Measurements from ENCODE around the gene TOMM20L. TPM values are rescaled to one million over a fixed set of nuclear protein-coding genes. Genes with fewer than 3 reads are reported as not detected.
"Not testable (repeated sequence)": the region's sequence is repeated elsewhere in the genome, so short reads cannot be mapped to it uniquely, and the experiment has no call there.

TOMM20L gene
- total and polyA plus RNA-seq, 4 donors, result 0.74 TPM; not detected in 3

DNA sequence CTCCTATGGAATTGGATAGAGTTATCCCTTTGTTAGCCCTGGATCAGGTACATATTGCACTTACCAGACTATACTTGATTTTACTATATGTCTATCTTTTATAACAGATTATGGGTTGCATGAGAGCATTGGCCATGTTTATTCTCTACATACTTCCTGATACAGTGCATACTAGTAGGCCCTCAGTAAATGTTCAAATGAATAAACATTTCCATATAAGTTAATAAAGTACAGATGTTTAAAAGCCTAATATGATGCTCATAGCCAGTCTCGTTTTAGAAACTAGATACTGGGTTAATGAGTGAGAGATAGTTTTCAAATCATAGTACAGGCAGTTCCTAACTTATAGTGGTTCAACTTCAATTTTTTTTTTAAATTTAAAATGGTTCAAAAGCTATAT, 39.5 kb upstream of the TOMM20L start:
- no peak overlapping the region for H3K9ac ChIP-seq (ENCODE audit: insufficient read depth in 1 of 2, low read length in 2 of 2)
- no peak overlapping the region for H3K4me3 ChIP-seq
- peaks cover 14 to 38% (median 25%) of the 10 kb centered on the region in 4 donors for H3K36me3 ChIP-seq (ENCODE audit: control insufficient read depth in 4 of 4, insufficient read depth in 4 of 4, low read length in 4 of 4)
- no peaks in the 10 kb centered on the region for H3K27me3 ChIP-seq (ENCODE audit: control insufficient read depth in 3 of 3, insufficient read depth in 3 of 3, low read length in 2 of 3)
- H3K27ac ChIP-seq (ENCODE audit: low read depth in 1 of 2, low read length in 1 of 2), result no peak overlapping the region
- 90 to 91% methylated on average over 1 of the region's 1 CpG for WGBS, 2 donors
- peaks cover 0 to 4% (median 0%) of the 10 kb centered on the region in 5 donors for H3K4me1 ChIP-seq (ENCODE audit: control insufficient read depth in 5 of 5, insufficient read depth in 5 of 5, low read length in 5 of 5)
- ATAC-seq (ENCODE audit: insufficient read depth, low FRiP score), result no peak
- TF ChIP-seq, protein P1, sequence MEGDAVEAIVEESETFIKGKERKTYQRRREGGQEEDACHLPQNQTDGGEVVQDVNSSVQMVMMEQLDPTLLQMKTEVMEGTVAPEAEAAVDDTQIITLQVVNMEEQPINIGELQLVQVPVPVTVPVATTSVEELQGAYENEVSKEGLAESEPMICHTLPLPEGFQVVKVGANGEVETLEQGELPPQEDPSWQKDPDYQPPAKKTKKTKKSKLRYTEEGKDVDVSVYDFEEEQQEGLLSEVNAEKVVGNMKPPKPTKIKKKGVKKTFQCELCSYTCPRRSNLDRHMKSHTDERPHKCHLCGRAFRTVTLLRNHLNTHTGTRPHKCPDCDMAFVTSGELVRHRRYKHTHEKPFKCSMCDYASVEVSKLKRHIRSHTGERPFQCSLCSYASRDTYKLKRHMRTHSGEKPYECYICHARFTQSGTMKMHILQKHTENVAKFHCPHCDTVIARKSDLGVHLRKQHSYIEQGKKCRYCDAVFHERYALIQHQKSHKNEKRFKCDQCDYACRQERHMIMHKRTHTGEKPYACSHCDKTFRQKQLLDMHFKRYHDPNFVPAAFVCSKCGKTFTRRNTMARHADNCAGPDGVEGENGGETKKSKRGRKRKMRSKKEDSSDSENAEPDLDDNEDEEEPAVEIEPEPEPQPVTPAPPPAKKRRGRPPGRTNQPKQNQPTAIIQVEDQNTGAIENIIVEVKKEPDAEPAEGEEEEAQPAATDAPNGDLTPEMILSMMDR (IDR thresholded peaks at IDR 0.05; ENCODE audit: control extremely low read depth, extremely low read depth), result no peak
- H3K9me3 ChIP-seq (ENCODE audit: control insufficient read depth in 4 of 4, insufficient read depth in 3 of 4, low read length in 3 of 4), result no peaks in the 10 kb centered on the region
- DNase-seq, result no peak

DNA sequence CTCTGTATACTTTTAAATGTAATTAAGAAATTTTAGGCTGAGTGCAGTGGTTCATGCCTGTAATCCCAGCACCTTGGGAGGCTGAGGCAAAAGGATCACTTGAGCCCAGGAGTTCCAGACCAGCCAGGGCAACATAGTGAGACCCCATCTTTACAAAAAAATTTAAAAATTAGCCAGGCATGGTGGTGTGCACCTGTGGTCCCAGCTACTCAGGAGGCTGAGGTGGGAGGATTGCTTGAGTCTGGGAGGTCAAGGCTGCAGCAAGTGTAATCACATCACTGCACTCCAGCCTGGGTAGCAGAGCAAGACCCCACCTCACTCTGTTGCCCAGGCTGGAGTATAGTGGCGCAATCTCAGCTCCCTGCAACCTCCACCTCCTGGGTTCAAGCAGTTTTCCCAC, 33.5 kb upstream of the TOMM20L start:
- not testable (repeated sequence) for H3K27ac ChIP-seq (ENCODE audit: low read depth in 1 of 2, low read length in 1 of 2); H3K27me3 ChIP-seq (ENCODE audit: control insufficient read depth in 3 of 3, insufficient read depth in 3 of 3, low read length in 2 of 3); H3K4me3 ChIP-seq; DNase-seq; ATAC-seq (ENCODE audit: insufficient read depth, low FRiP score); H3K9me3 ChIP-seq (ENCODE audit: control insufficient read depth in 4 of 4, insufficient read depth in 3 of 4, low read length in 3 of 4); H3K4me1 ChIP-seq (ENCODE audit: control insufficient read depth in 5 of 5, insufficient read depth in 5 of 5, low read length in 5 of 5); H3K9ac ChIP-seq (ENCODE audit: insufficient read depth in 1 of 2, low read length in 2 of 2)
- 95 to 100% methylated on average over 1 of the region's 1 CpG for WGBS, 2 donors
- H3K36me3 ChIP-seq (ENCODE audit: control insufficient read depth in 4 of 4, insufficient read depth in 4 of 4, low read length in 4 of 4), result peaks cover 12 to 42% (median 25%) of the 10 kb centered on the region in 4 donors

DNA sequence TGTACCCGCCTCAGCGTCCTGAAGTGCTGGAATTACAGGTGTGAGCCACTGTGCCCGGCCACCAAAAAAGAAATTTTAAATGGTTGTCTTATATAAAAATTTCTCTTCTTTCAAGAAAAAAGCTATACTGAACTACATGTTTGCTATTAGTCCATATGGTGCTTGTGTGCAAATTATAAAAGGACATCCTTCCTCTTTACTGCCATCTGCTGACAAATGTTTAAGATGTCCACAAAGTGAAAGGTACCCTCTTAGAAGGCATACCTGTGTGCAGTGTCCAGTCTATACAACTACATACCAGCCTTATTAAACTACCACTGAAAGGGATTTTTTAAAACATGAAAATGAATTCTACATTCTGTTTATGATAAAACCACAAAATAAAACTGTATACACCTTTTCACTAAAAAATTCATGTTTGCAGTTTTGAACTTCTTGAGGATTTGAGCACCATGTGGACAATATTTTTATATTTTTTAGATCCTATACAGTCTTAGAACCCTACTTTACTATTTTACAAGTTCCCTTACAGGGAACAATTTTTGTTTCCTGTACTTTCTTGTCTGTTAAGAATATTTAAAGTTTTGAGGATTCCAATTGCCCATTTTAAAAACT, 32.8 kb upstream of the TOMM20L start:
- Histone ChIP-seq H3K4me1 (ENCODE audit: control insufficient read depth in 5 of 5, insufficient read depth in 5 of 5, low read length in 5 of 5) (no peaks in the 10 kb centered on the region), H3K27me3 (ENCODE audit: control insufficient read depth in 3 of 3, insufficient read depth in 3 of 3, low read length in 2 of 3) (no peaks in the 10 kb centered on the region), H3K36me3 (ENCODE audit: control insufficient read depth in 4 of 4, insufficient read depth in 4 of 4, low read length in 4 of 4) (peaks cover 17 to 46% (median 31%) of the 10 kb centered on the region in 4 donors), H3K27ac (ENCODE audit: low read depth in 1 of 2, low read length in 1 of 2) (no peak overlapping the region), H3K9me3 (ENCODE audit: control insufficient read depth in 4 of 4, insufficient read depth in 3 of 4, low read length in 3 of 4) (no peaks in the 10 kb centered on the region), H3K4me3 (no peak overlapping the region), H3K9ac (ENCODE audit: insufficient read depth in 1 of 2, low read length in 2 of 2) (no peak overlapping the region)
- ATAC-seq (ENCODE audit: insufficient read depth, low FRiP score), result no peak
- DNase-seq, result peak in 2 of 3 donors; percentile 14 to 51
- WGBS, 2 donors, result 92 to 93% methylated on average over 3 of the region's 3 CpGs
- TF ChIP-seq, protein P1 (IDR thresholded peaks at IDR 0.05; ENCODE audit: control extremely low read depth, extremely low read depth), result no peak

DNA sequence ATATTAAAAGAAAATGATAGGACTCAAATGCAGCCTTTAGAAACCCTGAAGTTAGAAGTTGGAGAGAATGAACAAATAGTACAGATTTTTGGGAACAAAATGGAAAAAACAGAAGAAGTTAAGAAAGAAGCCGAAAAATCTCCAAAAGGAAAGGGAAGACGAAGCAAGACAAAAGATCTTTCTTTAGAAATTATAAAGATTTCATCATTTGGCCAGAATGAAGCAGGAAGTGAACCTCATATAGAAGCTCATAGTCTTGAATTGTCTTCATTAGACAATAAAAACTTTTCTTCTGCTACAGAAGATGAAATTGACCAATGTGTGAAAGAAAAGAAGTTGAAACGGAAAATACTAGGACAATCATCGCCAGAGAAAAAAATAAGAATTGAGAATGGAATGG, 31.4 kb upstream of the TOMM20L start:
- H3K9me3 ChIP-seq (ENCODE audit: control insufficient read depth in 4 of 4, insufficient read depth in 3 of 4, low read length in 3 of 4), result no peaks in the 10 kb centered on the region
- no peaks in the 10 kb centered on the region for H3K27me3 ChIP-seq (ENCODE audit: control insufficient read depth in 3 of 3, insufficient read depth in 3 of 3, low read length in 2 of 3)
- H3K4me1 ChIP-seq (ENCODE audit: control insufficient read depth in 5 of 5, insufficient read depth in 5 of 5, low read length in 5 of 5), result no peaks in the 10 kb centered on the region
- no peak overlapping the region for H3K9ac ChIP-seq (ENCODE audit: insufficient read depth in 1 of 2, low read length in 2 of 2)
- no peak for DNase-seq
- 65 to 85% methylated on average over 4 of the region's 4 CpGs for WGBS, 2 donors
- TF ChIP-seq, protein P1 (IDR thresholded peaks at IDR 0.05; ENCODE audit: control extremely low read depth, extremely low read depth), result no peak
- peaks cover 11 to 43% (median 36%) of the 10 kb centered on the region in 4 donors for H3K36me3 ChIP-seq (ENCODE audit: control insufficient read depth in 4 of 4, insufficient read depth in 4 of 4, low read length in 4 of 4)
- H3K27ac ChIP-seq (ENCODE audit: low read depth in 1 of 2, low read length in 1 of 2), result no peak overlapping the region
- no peak for ATAC-seq (ENCODE audit: insufficient read depth, low FRiP score)
- H3K4me3 ChIP-seq, result no peak overlapping the region

Measured in lung (tissue), 12 donors.